HEK293T (cell line): ENCODE data around the gene UQCRC2.
A peak's percentile ranks its signal among the peaks of the same experiment; 100 is the strongest.

Source experiments
- CTCF ChIA-PET: fragments of 350-600 bp; formaldehyde crosslinking; extraction: SDS; loops from one replicate; lab custom pipeline; 2021; ENCODE audit warnings: antibody characterized with exemption, inconsistent platforms; lab: Yijun Ruan, JAX
- POLR2A ChIA-PET: fragments of 350-600 bp; formaldehyde crosslinking; extraction: SDS; loops from one replicate; lab custom pipeline; 2020; ENCODE audit warnings: antibody characterized with exemption, inconsistent platforms; lab: Yijun Ruan, JAX
- DNase-seq: peaks from one replicate; pipeline ENCODE4 v3.0.0; 2012; ENCODE audit warnings: mixed read lengths; ENCODE audit errors: extremely low spot score
- ARNT ChIP-seq: fragments of 450-650 bp; IDR thresholded peaks from 2 replicates; pipeline ENCODE4 v1.6.1; 2017; ENCODE audit warnings: mild to moderate bottlenecking
- BHLHE40 ChIP-seq: fragments of 450-650 bp; IDR thresholded peaks from 2 replicates; pipeline ENCODE4 v1.6.1; 2016; ENCODE audit warnings: mild to moderate bottlenecking, moderate library complexity, borderline replicate concordance
- CTBP1 ChIP-seq: fragments of 450-650 bp; IDR thresholded peaks from 2 replicates; pipeline ENCODE4 v1.6.1; 2016; ENCODE audit warnings: borderline replicate concordance
- ELF4 ChIP-seq: fragments of 450-650 bp; IDR thresholded peaks from 2 replicates; pipeline ENCODE4 v1.6.1; 2017; ENCODE audit warnings: antibody characterized with exemption
- FOXA1 ChIP-seq: fragments of 450-650 bp; IDR thresholded peaks from 2 replicates; pipeline ENCODE4 v1.6.1; 2016; ENCODE audit warnings: mild to moderate bottlenecking
- FOXK2 ChIP-seq: fragments of 450-650 bp; IDR thresholded peaks from 2 replicates; pipeline ENCODE4 v1.6.1; 2016; ENCODE audit warnings: mild to moderate bottlenecking
- FOXM1 ChIP-seq: fragments of 450-650 bp; IDR thresholded peaks from 2 replicates; pipeline ENCODE4 v1.6.1; 2017; ENCODE audit warnings: mild to moderate bottlenecking, borderline replicate concordance
- HDGF ChIP-seq: fragments of 450-650 bp; IDR thresholded peaks from 2 replicates; pipeline ENCODE4 v1.6.1; 2017; ENCODE audit warnings: antibody characterized with exemption, borderline replicate concordance
- L3MBTL2 ChIP-seq: fragments of 450-650 bp; conservative IDR thresholded peaks from 2 replicates; pipeline ENCODE4 v1.6.1; 2016; ENCODE audit warnings: mild to moderate bottlenecking
- LEF1 ChIP-seq: fragments of 450-650 bp; IDR thresholded peaks from 2 replicates; pipeline ENCODE4 v1.6.1; 2017; ENCODE audit warnings: mild to moderate bottlenecking, borderline replicate concordance
- NFRKB ChIP-seq: fragments of 450-650 bp; IDR thresholded peaks from 2 replicates; pipeline ENCODE4 v1.6.1; 2016; ENCODE audit warnings: mild to moderate bottlenecking, moderate library complexity
- PKNOX1 ChIP-seq: fragments of 450-650 bp; IDR thresholded peaks from 2 replicates; pipeline ENCODE4 v1.6.1; 2016
- SP1 ChIP-seq: fragments of 450-650 bp; IDR thresholded peaks from 2 replicates; pipeline ENCODE4 v1.6.1; 2017
- SUZ12 ChIP-seq: fragments of 450-650 bp; IDR thresholded peaks from 2 replicates; pipeline ENCODE4 v1.6.1; 2016; ENCODE audit warnings: mild to moderate bottlenecking
- TARDBP ChIP-seq: fragments of 450-650 bp; IDR thresholded peaks from 2 replicates; pipeline ENCODE4 v1.6.1; 2016
- ZNF384 ChIP-seq: fragments of 450-650 bp; IDR thresholded peaks from 2 replicates; pipeline ENCODE4 v1.6.1; 2016

UQCRC2 gene

DNA sequence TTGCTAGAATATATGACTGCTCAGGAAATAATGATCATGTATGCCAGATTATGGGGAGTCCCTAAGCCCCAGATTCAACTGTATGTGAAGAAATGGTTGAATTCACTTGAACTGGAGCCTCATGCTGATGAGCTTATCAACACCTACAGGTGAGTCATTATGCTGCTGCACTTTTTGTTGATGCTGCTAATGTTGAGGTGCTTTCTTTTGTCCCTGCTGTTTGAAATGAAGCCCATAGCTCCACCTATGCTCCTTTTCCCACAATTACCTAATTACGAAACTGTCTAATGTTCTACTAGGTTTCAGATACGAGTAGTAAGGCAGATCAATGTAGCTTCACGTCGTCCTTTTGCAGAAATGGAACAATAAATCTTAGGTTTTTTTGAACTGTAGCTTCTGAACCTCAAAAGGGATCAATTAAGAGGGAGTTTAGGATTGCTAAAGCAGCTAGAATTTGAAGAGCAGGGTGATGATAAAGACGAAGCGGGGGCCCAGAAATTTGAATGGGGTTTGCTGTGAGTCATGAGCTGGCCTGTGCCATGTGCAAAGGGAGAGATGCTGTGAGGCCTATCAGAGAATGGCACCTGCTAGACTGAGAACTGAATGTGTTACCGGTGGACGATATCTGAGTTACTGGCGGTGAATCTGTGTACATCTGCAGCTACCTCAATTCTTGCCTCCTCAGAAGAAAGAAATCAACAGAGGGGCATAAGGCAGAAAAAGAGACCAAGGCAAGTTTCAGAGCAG lies 6.1 kb upstream of the UQCRC2 start:
- CTCF ChIA-PET: no interaction called here
- POLR2A ChIA-PET: no interaction called here
- TF ChIP-seq NFRKB (no peak), CTBP1 (no peak), TARDBP (no peak), FOXA1 (no peak)
- no peak for DNase-seq

DNA sequence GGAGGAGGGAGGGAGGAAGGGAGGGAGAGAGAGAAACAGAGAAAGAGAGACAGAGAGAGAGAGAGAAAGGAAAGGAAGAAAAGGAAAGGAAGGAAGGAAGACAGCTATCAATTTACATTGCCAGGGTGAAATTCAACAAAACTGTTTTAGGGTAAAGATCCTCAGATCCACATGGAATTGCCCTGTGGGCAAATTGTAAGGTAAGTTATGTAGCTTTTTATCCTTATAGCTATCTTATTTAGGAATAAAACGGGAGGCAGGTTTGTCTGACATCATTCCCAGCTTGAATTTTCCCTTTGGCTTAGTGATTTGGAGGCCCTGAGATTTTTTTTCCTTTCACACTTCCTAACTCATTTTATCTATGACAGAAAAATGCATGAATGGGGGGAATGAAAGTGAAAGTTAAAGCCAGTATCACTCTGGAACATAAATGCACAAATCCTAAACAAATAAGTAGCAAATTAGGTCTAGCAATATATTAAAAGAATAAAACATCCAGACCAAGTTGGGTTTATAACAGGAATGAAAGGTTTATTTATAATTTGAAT lies 3.4 kb upstream of the UQCRC2 start:
- ChIA-PET CTCF (no interaction called here), POLR2A (no interaction called here)
- no peak for TF ChIP-seq NFRKB
- TF ChIP-seq L3MBTL2: no peak
- no peak for TF ChIP-seq ZNF384
- TF ChIP-seq SP1: no peak
- no peak for TF ChIP-seq FOXM1
- no peak for TF ChIP-seq FOXK2
- TF ChIP-seq TARDBP: no peak
- no peak for TF ChIP-seq FOXA1
- TF ChIP-seq PKNOX1: no peak
- TF ChIP-seq SUZ12: no peak
- TF ChIP-seq LEF1: no peak
- TF ChIP-seq HDGF: no peak
- TF ChIP-seq ELF4: no peak
- no peak for TF ChIP-seq BHLHE40
- no peak for TF ChIP-seq CTBP1
- TF ChIP-seq ARNT: no peak
- no peak for DNase-seq

- POLR2A ChIA-PET: no interaction called here
Measured at GRCh38 chr16:21950782-21951521, 2.2 kb upstream of the UQCRC2 start.

DNA sequence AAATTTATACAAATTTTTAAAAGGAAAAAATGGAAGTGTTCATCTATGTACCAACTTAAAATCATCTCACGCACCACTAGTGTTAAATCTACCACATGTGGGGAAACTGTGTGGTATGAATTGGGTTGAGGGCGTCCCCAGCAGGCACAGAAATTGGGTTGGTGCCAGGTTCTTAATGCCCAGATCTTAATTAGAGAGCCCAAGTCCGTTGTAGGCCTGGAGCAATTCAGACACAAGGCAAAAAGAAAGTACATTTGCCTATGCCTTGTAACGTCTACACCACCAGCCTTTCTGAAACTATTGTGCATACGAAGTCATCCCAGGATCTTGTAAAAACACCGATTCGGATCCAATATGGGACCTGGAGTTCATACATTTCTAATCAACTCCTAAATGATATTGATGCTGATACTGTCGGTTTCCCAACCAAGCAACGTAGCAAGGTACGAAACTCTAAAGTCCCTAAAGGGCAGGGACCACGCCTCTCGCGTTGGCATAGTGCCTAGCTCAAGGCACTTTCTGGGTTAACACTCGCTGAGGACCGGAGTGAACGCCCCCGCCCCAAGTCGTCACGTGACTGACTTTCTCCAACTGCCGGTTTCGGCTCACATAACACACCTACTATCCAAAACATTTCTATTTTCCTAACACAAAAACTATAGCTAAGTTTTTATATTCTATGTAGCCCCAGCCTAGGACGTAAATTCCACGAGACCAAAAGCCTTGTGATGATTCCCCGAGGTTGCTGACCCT lies 945 bp upstream of the UQCRC2 start:
- CTCF ChIA-PET: no interaction called here
- no peak for TF ChIP-seq FOXK2
- no peak for TF ChIP-seq CTBP1
- TF ChIP-seq TARDBP: no peak
- TF ChIP-seq FOXM1: no peak
- TF ChIP-seq NFRKB: no peak
- TF ChIP-seq HDGF: no peak
- no peak for TF ChIP-seq SUZ12
- no peak for TF ChIP-seq LEF1
- DNase-seq: peak; percentile 74
- POLR2A ChIA-PET: interaction anchor here (1.0 to 2.5 kb wide), 2 partner anchors 132 to 239 kb away, joined by 4 to 10 read pairs; no protein-coding TSS in a partner anchor

More at GRCh38 chr16:21950782-21951521, 2.2 kb upstream of the UQCRC2 start:
- peak; percentile 33 for DNase-seq
- TF ChIP-seq FOXM1: no peak
- no peak for TF ChIP-seq L3MBTL2
- TF ChIP-seq ZNF384: no peak
- TF ChIP-seq PKNOX1: peak; percentile 45; the same call in 1 of the 2 replicates
- CTCF ChIA-PET: interaction anchor here (0.6 to 1.0 kb wide), 2 partner anchors 127 to 445 kb away, joined by 3 read pairs; no protein-coding TSS in a partner anchor

DNA sequence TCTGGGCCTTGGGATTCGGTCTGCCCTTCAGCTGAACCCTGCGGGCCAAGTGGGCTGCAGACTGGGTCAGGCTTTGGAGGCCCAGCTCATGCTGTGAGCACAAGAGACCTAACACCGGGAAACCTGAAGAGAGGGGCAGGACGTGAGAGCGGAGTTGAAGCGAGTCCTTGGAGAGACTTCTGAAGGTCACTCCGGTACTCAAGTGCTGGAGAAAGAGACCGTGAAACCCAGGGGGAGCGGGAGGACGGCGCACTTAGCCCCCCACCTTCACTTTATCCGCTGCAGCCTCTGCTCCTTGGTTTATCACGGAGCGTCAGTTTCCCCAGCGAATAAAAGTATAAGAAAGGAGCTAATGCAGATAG lies 361 bp downstream of the UQCRC2 start:
- ChIA-PET CTCF (interaction anchor here (0.8 kb wide), 1 partner anchor 233 kb away, joined by 3 read pairs; no protein-coding TSS in a partner anchor), POLR2A (interaction anchor here (0.9 to 2.5 kb wide), 3 partner anchors 16 to 238 kb away, joined by 3 to 10 read pairs (median 4); no protein-coding TSS in a partner anchor)
- TF ChIP-seq FOXM1 (no peak), PKNOX1 (no peak), CTBP1 (no peak), FOXK2 (no peak)
- DNase-seq: no peak
